Heart left ventricle (tissue), 13 donors: Measurements from ENCODE around the gene HGFAC.

Source experiments
- POLR2A ChIP-seq, 2 donors: fragments of 450-650 bp; IDR thresholded peaks; one replicate each; pipeline ENCODE4 v1.6.1; 2017; ENCODE audit warnings: antibody characterized with exemption in 2 of 2, mild to moderate bottlenecking in 2 of 2, moderate library complexity in 2 of 2
- TF ChIP-seq, protein P1 (sequence below), 12 donors: fragments of 200-600 bp; sonication (generic) in 4 of 12; IDR thresholded peaks; one replicate each; pipeline versions ENCODE4 v1.5.0 to v1.8.0; 2018 to 2022; ENCODE audit warnings: antibody characterized with exemption in 12 of 12, mild to moderate bottlenecking in 5 of 12
- donor health status: ischemic (EF 13 %, LVEDD 7.1; RV severe dilation, severe dysfunction).
- donor health status: DM: no; HTN: yes; CAD: no.
- donor health status: DM: no; HTN: no; CAD: no.
- donor health status: ischemic (EF 25% LVEDD 6.9; RV normal size, moderate dysfunction).
- donor health status: ischemic (EF 25% LVEDD 5.7; RV mildly dilated, moderate dysfunction).
- donor health status: ischemic (EF 35%, LVEDD 5.7; RV mildly dilated, moderate dysfunction).
- donor health status: nonischemic (EF 11% LVEDD 7.7; RV severe dilation, severe dysfunction).
- donor health status: DM: yes; HTN: yes; CAD: no.
- donor health status: PGD.
- donor health status: ischemic (EF 29% LVEDD 5.4; RV normal size, mild dysfunction).
- donor health status: nonischemic (EF 23%, LVEDD 6.1; RV moderate dilation, normal function).

DNA sequence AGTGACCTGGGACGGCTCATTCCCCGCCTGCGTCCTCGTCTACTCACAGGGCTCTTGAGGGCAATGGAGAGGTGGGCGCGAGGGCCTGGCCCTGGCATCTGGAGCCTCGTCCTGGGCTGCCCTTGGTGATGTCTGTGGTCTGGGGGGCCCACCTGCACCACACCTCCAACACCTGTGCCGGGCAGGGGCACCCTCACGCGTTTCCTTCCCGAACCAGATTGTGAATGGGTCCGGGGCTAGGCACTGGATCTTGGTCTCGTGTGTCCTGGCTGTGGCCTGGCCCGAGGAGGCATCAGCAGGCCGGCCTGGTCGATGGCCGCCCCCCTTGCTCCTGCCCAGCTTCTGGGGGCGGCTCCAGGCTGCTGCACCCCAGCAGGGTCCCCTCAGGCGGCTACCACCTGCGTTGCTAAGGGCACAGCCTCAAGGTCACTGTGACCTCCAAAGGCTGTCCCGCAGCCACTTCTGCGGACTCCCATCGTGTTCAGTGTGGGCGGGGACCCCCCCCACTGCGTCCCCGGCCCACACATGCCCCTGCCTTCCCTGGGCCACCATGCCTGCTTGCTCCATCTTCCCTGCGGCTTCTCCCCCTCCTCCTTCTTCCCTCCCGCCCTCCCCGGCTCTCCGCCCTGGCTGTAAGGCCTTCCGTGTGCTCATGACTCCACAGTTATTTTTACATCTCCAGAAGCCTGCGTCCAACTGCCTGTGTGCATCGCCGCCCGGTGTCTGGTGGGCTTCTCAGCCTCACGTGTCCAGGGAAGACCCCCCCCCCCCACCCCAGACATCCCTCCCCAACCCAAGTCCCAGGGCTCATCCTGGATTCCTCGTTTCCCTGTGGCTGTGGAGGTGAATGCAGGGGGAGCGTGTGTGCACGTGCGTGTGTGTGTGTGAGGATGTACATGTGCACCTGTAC lies 25.2 kb downstream of the HGFAC start:
- TF ChIP-seq, protein P1, sequence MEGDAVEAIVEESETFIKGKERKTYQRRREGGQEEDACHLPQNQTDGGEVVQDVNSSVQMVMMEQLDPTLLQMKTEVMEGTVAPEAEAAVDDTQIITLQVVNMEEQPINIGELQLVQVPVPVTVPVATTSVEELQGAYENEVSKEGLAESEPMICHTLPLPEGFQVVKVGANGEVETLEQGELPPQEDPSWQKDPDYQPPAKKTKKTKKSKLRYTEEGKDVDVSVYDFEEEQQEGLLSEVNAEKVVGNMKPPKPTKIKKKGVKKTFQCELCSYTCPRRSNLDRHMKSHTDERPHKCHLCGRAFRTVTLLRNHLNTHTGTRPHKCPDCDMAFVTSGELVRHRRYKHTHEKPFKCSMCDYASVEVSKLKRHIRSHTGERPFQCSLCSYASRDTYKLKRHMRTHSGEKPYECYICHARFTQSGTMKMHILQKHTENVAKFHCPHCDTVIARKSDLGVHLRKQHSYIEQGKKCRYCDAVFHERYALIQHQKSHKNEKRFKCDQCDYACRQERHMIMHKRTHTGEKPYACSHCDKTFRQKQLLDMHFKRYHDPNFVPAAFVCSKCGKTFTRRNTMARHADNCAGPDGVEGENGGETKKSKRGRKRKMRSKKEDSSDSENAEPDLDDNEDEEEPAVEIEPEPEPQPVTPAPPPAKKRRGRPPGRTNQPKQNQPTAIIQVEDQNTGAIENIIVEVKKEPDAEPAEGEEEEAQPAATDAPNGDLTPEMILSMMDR (IDR thresholded peaks at IDR 0.05), result no peak
- TF ChIP-seq POLR2A (IDR thresholded peaks at IDR 0.05), result no peak
